ENCODE data around the gene ZNF140. TPM values are rescaled to one million over a fixed set of nuclear protein-coding genes. Genes with fewer than 3 reads are reported as not detected.

The ZNF140 gene
- total RNA-seq, 1 experiment from 2014 or later, result 21.7 TPM

GRCh38 chr12:133106253-133106652 lies 25.5 kb downstream of the ZNF140 start:
- H2BK15ac ChIP-seq (ENCODE audit: low read depth, low read length), result no peak overlapping the region
- H3K18ac ChIP-seq (ENCODE audit: insufficient read length, low read depth, low read length), result no peak overlapping the region
- Mint-ChIP-seq H3K27ac (no peak overlapping the region), H3K36me3 (ENCODE audit: insufficient read depth in 1 of 3, low read depth in 3 of 3) (peaks cover 90 to 100% (median 99%) of the 10 kb centered on the region in 3 experiments), H3K27me3 (ENCODE audit: low read depth) (peaks cover 6% of the 10 kb centered on the region; the same call in 1 of the 2 replicates), H3K4me3 (no peak overlapping the region), H3K9me3 (peaks cover 96 to 98% of the 10 kb centered on the region in 2 experiments), H3K4me1 (no peaks in the 10 kb centered on the region)
- no peak overlapping the region for H4K91ac ChIP-seq (ENCODE audit: insufficient read length, low read depth, low read length)
- no peaks in the 10 kb centered on the region for H3K79me1 ChIP-seq (ENCODE audit: insufficient read depth, low read depth, low read length, poor library complexity, severe bottlenecking)
- WGBS (ENCODE audit: extremely low coverage, insufficient read length, low lambda C conversion rate), result no CpG with 5 or more reads among the region's 5 CpGs
- H4K5ac ChIP-seq (ENCODE audit: insufficient read length, low read depth, low read length), result no peak overlapping the region
- no peak overlapping the region for H3K9ac ChIP-seq (ENCODE audit: extremely low read depth, insufficient read length, low read length)
- H3K27me3 ChIP-seq (ENCODE audit: insufficient read depth, low read length), result no peaks in the 10 kb centered on the region
- peaks cover 82% of the 10 kb centered on the region for H3K9me3 ChIP-seq (ENCODE audit: control insufficient read depth, low read depth, low read length)
- H3K4me1 ChIP-seq (ENCODE audit: insufficient read depth, low read length), result no peaks in the 10 kb centered on the region
- H2BK12ac ChIP-seq (ENCODE audit: insufficient read length, low read depth, low read length), result no peak overlapping the region
- no peak overlapping the region for H3K4me2 ChIP-seq (ENCODE audit: insufficient read depth, insufficient read length, low read length)
- no peak overlapping the region for H3K14ac ChIP-seq (ENCODE audit: insufficient read depth, low read length)
- no peak overlapping the region for H3K23ac ChIP-seq (ENCODE audit: insufficient read length, low read depth, low read length)
- H2BK20ac ChIP-seq (ENCODE audit: low read depth, low read length, poor library complexity, severe bottlenecking), result no peak overlapping the region
- H2AK5ac ChIP-seq (ENCODE audit: insufficient read length, low read length), result no peak overlapping the region
- no peak overlapping the region for H4K8ac ChIP-seq (replicated peaks; ENCODE audit: insufficient read length, low read depth, low read length)
- no peak overlapping the region for H3K27ac ChIP-seq (ENCODE audit: insufficient read length, low read depth, low read length)
- no peak overlapping the region for H3K56ac ChIP-seq (ENCODE audit: insufficient read length, low read depth, low read length)
- H3K4ac ChIP-seq (ENCODE audit: low read depth, low read length), result no peak overlapping the region
- no peak for DNase-seq
- no peaks in the 10 kb centered on the region for H4K20me1 ChIP-seq (ENCODE audit: control insufficient read depth, insufficient read depth, insufficient read length)
- no peaks in the 10 kb centered on the region for H3K79me2 ChIP-seq (ENCODE audit: insufficient read depth, low read length)
- H2BK120ac ChIP-seq (ENCODE audit: low read depth, low read length, poor library complexity, severe bottlenecking), result no peak overlapping the region
- no peak overlapping the region for H2BK5ac ChIP-seq (ENCODE audit: insufficient read length, low read length)
- no peak overlapping the region for H2AFZ ChIP-seq (ENCODE audit: low read length)
- TF ChIP-seq CTCF (conservative IDR thresholded peaks at IDR 0.05), result no peak
- H3K23me2 ChIP-seq (ENCODE audit: insufficient read length, low read depth, low read length, poor library complexity, severe bottlenecking), result no peaks in the 10 kb centered on the region
- H3T11ph ChIP-seq (ENCODE audit: low read length), result no peak overlapping the region

Measured in H9 (cell line).